Stimulated activated effector memory CD8-positive, alpha-beta T cell treated with anti-CD3 and anti-CD28 coated beads, Interleukin-12 subunit alpha, Interleukin-12 subunit beta, amount 100 ng/mL, for 72 hours (primary cell): ENCODE results near the gene CHCHD6.

Experiments used
- ATAC-seq: fragments of 150-1000 bp; cut with Tn5 transposase; 2 replicates; pipeline ENCODE4 v1.10.0; 2021
- DNase-seq, 2 donors: peaks; one replicate each; pipeline ENCODE4 v3.0.0; 2021 to 2022; ENCODE audit warnings: low spot score in 2 of 2
- H3K27ac Mint-ChIP-seq: one replicate; pipeline ENCODE4 v1.8.0; 2022; ENCODE audit warnings: mild to moderate bottlenecking, mixed read lengths
- H3K36me3 Mint-ChIP-seq: one replicate; pipeline ENCODE4 v1.8.0; 2022; ENCODE audit warnings: mild to moderate bottlenecking, mixed read lengths
- H3K4me1 Mint-ChIP-seq: one replicate; pipeline ENCODE4 v1.8.0; 2022; ENCODE audit warnings: mixed read lengths
- H3K4me3 Mint-ChIP-seq: one replicate; pipeline ENCODE4 v1.8.0; 2022; ENCODE audit warnings: mild to moderate bottlenecking, mixed read lengths
- H3K9me3 Mint-ChIP-seq: one replicate; pipeline ENCODE4 v1.8.0; 2022; ENCODE audit warnings: mixed read lengths

Gene CHCHD6

DNA sequence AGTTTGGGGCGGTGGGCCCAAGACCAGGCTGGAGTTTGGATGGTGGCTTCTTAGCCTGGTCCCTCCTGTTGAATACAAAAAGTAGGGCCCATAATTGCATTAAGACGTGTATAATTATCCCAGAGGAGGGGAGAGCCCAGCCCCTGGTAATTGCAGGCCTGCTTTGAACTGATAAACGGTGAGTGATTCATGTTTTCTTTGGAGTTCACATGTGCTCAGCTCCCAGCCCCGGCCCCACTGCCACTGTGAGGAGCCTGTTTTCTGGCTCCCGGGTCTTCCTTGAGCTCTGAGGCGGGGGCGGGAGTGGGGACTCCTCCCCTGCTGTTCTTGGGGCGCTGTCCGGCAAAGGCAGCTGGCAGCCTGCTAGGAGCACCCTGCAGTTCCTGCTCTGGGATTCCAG, 282.0 kb downstream of the CHCHD6 start:
- ATAC-seq (no peak), DNase-seq (no peak)
- no peak overlapping the region for H3K4me3 Mint-ChIP-seq
- H3K4me1 Mint-ChIP-seq: peaks cover 22% of the 10 kb centered on the region
- H3K36me3 Mint-ChIP-seq: peaks cover 8% of the 10 kb centered on the region
- peak overlapping the region; percentile 68 for H3K27ac Mint-ChIP-seq
- H3K9me3 Mint-ChIP-seq: no peaks in the 10 kb centered on the region

DNA sequence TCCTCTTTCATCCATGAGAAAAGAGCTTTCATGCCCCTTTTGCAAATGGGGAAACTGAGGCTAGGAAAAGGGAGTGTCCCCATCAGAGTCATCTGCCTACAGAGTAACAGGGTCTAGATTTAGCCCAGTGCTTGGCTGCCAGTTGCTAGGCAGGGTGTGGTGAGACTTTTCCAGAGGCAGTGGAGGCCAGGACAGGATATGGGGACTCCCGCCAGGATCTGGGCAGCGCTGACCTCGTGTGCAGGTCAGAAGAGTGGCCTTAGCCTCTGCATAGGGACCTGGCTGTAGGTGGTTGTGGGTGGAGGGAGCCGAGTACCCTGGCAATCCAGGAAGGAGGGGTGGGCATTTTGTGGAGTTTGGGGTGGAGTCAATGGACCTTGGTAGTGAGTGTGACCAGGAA, 283.1 kb downstream of the CHCHD6 start:
- Mint-ChIP-seq H3K36me3 (peaks cover 4% of the 10 kb centered on the region), H3K4me3 (no peak overlapping the region), H3K4me1 (peaks cover 17% of the 10 kb centered on the region), H3K9me3 (no peaks in the 10 kb centered on the region), H3K27ac (peak overlapping the region; percentile 68)
- ATAC-seq: no peak
- DNase-seq: no peak

DNA sequence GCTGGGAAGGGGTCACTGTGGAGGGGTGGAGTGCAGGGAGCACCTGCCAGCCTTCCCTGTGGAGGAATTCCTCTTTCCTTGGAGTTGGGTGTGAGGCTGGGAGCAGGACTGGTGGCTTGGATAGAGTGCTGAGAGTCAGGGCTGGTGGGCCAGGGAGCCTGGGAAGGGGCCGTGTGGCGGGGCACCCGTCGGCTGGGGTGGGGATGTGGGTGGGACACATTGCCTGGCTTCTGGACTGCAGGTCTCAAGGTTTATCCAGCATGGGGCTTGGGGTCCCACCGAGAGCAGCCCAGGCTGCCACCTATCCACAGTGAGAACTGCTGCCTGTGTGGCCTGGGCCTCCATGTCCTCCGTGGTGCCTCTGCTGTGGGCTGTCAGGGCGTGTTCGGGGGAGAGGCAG, 283.6 kb downstream of the CHCHD6 start:
- ATAC-seq: no peak
- Mint-ChIP-seq H3K4me1 (peaks cover 14% of the 10 kb centered on the region), H3K9me3 (no peaks in the 10 kb centered on the region), H3K36me3 (no peaks in the 10 kb centered on the region), H3K4me3 (no peak overlapping the region), H3K27ac (peak overlapping the region; percentile 68)
- DNase-seq: no peak

DNA sequence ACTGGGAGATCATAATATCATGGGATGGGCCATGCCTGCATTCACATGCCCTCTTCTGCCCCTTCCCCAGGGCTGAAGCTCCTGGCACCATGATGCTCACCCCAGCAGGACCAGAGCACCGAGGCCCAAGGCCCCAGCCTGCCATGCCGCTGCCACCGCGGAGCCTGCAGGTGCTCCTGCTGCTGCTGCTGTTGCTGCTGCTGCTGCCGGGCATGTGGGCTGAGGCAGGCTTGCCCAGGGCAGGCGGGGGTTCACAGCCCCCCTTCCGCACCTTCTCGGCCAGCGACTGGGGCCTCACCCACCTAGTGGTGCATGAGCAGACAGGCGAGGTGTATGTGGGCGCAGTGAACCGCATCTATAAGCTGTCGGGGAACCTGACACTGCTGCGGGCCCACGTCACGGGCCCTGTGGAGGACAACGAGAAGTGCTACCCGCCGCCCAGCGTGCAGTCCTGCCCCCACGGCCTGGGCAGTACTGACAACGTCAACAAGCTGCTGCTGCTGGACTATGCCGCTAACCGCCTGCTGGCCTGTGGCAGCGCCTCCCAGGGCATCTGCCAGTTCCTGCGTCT, 284.5 kb downstream of the CHCHD6 start:
- ATAC-seq (no peak), DNase-seq (no peak)
- H3K36me3 Mint-ChIP-seq: no peaks in the 10 kb centered on the region
- no peak overlapping the region for H3K27ac Mint-ChIP-seq
- no peaks in the 10 kb centered on the region for H3K9me3 Mint-ChIP-seq
- H3K4me1 Mint-ChIP-seq: peaks cover 14% of the 10 kb centered on the region
- H3K4me3 Mint-ChIP-seq: no peak overlapping the region

DNA sequence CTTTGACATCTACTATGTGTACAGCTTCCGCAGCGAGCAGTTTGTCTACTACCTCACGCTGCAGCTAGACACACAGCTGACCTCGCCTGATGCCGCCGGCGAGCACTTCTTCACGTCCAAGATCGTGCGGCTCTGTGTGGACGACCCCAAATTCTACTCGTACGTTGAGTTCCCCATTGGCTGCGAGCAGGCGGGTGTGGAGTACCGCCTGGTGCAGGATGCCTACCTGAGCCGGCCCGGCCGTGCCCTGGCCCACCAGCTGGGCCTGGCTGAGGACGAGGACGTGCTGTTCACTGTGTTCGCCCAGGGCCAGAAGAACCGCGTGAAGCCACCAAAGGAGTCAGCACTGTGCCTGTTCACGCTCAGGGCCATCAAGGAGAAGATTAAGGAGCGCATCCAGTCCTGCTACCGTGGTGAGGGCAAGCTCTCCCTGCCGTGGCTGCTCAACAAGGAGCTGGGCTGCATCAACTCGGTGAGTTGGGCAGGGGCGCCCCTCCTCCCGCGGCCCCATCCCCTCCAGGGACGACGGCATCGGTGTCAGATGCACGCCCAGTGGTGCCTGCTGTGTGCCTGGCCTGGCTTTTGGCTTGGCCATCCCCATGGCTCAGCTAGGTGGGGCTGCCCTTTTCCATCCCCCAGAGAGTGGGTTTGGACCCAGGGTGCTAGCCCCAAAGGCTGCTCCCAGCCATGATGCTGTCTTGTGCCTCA, 285.4 kb downstream of the CHCHD6 start:
- no peaks in the 10 kb centered on the region for H3K9me3 Mint-ChIP-seq
- no peak overlapping the region for H3K4me3 Mint-ChIP-seq
- no peaks in the 10 kb centered on the region for H3K36me3 Mint-ChIP-seq
- no peak for DNase-seq
- peaks cover 14% of the 10 kb centered on the region for H3K4me1 Mint-ChIP-seq
- ATAC-seq: no peak
- no peak overlapping the region for H3K27ac Mint-ChIP-seq

DNA sequence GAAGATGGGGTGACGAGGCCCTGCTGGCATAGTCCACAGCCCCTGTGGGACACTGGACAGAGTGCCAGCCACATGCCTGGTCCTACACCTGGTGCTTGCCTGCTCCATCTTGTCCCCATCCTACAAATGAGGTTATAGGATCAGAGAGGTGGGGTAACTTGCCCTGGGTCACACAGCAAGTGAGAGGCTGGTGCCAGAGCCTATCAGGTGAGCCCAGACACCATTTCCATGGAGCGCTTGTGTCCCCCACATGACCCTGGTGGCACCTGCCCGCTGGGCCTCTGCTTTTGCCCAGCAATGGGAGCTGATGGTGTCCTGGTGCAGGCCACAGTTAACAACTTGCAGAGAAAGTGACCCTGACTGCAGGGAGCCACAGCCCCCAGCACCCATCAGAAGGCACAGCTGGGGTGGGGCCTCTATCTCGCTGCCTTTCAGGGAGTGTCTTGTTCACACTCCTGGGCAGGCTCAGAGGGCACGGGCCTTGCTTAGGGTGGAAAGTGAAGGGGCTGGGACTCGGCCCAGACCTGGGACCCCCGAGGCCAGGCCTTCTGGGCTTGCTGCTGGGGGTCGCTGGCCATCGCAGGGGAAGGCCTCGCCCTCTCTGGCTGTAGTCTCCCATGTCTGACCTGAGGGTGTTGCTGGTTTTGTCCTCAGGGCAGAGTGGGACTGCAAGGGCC, 286.1 kb downstream of the CHCHD6 start:
- Mint-ChIP-seq H3K36me3 (no peaks in the 10 kb centered on the region), H3K4me1 (peaks cover 14% of the 10 kb centered on the region), H3K27ac (no peak overlapping the region), H3K9me3 (no peaks in the 10 kb centered on the region), H3K4me3 (no peak overlapping the region)
- DNase-seq (no peak), ATAC-seq (no peak)

DNA sequence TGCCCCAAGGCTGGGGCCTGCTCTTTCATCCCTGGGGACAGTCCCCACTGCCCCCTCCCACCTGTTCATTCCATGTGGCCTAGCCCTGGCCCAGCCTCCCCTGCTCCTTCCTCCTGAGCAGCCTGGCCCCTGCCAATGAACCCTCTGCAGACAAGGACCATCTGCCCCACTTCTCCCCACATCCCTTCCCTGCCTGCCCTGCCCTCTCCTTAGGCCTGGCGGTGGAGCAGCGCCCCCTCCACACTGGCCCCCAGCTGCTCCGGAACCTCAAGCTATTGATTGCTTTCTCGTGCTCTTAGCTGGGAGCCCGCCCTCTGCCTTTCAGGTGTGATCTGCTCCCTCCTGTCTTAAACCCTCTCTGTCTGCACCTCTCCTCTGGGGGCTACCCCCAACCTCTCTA, 286.9 kb downstream of the CHCHD6 start:
- no peak overlapping the region for H3K4me3 Mint-ChIP-seq

DNA sequence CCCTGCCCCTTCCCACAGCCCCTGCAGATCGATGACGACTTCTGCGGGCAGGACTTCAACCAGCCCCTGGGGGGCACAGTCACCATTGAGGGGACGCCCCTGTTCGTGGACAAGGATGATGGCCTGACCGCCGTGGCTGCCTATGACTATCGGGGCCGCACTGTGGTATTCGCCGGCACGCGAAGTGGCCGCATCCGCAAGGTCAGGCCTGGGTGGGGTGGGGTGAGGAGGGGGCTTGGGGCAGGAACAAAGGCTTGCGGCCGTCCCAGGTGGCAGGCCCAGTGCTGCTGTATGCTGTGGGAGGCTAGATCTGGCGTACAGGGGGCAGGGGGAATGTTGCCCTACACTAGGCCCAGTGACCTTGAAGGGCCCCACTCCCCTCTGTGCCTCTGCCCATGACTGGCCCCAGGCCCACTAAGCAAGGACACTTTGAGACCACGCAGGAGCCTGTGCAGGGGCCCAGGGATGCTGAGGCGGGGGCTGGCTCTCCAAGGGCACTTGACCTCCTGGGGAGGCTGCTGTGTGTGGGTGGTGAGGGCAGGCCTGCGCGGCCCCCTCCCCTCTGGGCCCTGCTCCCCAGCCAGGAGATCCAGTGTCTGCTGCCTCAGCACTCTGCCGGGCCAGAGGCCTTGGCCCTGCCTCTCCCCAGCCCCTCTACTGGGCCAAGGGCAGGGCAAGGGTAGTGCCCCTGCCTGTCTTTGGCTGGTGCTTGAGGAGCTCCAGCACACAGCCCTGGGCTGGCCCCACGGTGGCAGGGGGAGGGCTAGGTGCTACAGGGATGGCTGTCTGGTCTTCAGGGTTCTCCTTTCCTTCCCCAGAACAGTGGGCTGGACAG, 287.5 kb downstream of the CHCHD6 start:
- peak overlapping the region; percentile 17 for H3K27ac Mint-ChIP-seq
- ATAC-seq (no peak), DNase-seq (no peak)
- no peaks in the 10 kb centered on the region for H3K9me3 Mint-ChIP-seq
- no peak overlapping the region for H3K4me3 Mint-ChIP-seq
- peaks cover 14% of the 10 kb centered on the region for H3K4me1 Mint-ChIP-seq
- no peaks in the 10 kb centered on the region for H3K36me3 Mint-ChIP-seq

More for the DNA sequence above, 286.9 kb downstream of the CHCHD6 start:
- Mint-ChIP-seq H3K9me3 (no peaks in the 10 kb centered on the region), H3K36me3 (no peaks in the 10 kb centered on the region), H3K4me1 (peaks cover 14% of the 10 kb centered on the region), H3K27ac (peak overlapping the region; percentile 17)
- no peak for DNase-seq
- no peak for ATAC-seq

DNA sequence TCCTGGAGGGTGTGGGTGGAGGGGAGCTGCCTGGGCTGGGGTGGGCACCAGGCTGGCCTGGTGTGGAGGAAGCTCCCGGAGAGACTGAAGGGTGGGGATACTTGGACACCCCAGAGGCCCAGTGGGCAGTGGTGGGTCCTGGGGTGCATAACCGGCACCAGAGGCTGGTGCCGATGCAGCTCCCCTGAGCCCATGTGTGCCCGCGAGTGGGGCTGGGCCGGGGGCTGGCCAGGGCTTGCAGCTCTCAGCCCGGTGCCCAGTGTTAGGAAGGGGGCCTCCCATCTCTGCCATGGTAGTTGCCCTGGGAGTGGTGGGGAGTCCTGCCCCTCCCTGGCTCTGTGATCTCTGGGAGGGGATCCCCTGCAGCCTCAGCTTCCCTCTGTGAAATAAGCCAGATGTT, 288.2 kb downstream of the CHCHD6 start:
- H3K9me3 Mint-ChIP-seq: no peaks in the 10 kb centered on the region
- H3K36me3 Mint-ChIP-seq: no peaks in the 10 kb centered on the region
- H3K4me1 Mint-ChIP-seq: peaks cover 12% of the 10 kb centered on the region
- no peak overlapping the region for H3K4me3 Mint-ChIP-seq
- DNase-seq (no peak), ATAC-seq (no peak)
- no peak overlapping the region for H3K27ac Mint-ChIP-seq

DNA sequence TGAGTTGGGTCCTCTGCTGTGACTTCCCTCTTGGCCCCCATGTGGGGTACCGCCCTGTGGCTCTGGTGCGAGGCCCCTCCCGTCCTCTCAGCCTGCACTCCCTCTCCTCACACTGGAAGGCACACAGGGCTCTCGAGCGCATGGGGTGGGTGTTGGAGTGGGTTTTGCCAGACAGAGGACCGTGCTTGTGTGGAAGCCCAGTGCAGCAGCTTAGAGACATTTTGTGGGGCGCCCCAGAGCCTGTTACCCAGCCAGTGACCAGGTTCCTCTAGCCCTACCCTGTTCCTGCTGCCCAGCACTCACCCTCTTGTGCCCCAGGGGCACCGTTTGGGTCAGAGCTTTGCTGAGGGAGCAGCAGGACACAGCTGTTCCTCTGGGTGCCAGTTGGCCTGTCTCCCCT, 288.7 kb downstream of the CHCHD6 start:
- ATAC-seq (no peak), DNase-seq (no peak)
- Mint-ChIP-seq H3K9me3 (no peaks in the 10 kb centered on the region), H3K4me1 (peaks cover 6% of the 10 kb centered on the region), H3K4me3 (no peak overlapping the region), H3K27ac (no peak overlapping the region), H3K36me3 (no peaks in the 10 kb centered on the region)

DNA sequence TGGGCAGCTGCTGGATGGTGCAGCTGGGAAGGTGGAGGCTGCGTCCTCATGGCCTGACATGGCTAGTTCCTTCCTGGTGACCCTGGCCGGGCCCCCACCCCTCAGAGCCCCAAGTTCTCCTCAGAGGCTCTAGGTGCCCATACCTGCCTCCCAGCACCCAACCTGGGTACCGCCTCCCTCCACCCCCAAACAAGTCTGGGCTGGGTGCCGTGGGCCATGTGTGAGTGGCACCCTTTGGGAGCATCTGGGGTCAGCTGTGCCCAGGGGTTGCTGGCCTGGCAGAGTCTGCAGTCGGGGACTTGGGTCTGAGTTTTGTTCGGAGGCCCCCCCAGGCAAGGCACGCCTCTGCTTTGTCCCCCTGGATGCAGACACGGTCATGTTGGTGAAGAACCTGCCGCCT, 289.4 kb downstream of the CHCHD6 start:
- no peak for ATAC-seq
- no peaks in the 10 kb centered on the region for H3K9me3 Mint-ChIP-seq
- H3K27ac Mint-ChIP-seq: peak overlapping the region; percentile 64
- no peaks in the 10 kb centered on the region for H3K36me3 Mint-ChIP-seq
- H3K4me1 Mint-ChIP-seq: peaks cover 6% of the 10 kb centered on the region
- no peak overlapping the region for H3K4me3 Mint-ChIP-seq
- no peak for DNase-seq

DNA sequence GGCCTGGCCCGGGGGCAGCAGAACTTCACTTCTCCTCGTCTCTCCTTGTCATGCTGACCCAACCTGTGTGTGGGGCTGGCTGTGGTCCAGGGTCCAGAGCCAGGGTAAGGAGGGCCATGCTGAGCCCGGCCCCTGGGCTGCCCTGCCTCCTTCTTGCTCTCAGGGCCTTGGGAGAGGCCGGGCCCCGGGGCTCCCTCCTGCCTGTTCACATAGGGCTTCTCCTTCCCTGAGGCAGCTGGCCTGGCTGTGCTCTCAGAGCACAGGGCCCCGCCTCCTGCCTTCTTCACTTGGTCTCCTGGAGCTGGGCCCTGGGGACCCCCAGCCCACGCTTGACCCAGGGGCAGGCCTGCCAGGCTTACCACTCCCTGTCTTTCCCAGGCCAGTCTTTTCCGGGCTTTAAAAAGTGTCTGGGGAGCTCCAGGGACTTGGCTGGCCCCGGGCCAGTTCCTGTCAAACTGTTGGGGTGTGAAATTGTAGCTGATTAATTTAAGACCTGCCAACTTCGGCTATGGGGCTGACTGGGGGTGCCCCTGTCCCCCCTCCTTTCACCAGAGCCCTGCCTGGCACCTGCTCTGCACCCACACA, 290.7 kb downstream of the CHCHD6 start:
- H3K4me1 Mint-ChIP-seq: peaks cover 6% of the 10 kb centered on the region
- DNase-seq (no peak), ATAC-seq (no peak)
- H3K4me3 Mint-ChIP-seq: no peak overlapping the region
- H3K9me3 Mint-ChIP-seq: no peaks in the 10 kb centered on the region
- H3K27ac Mint-ChIP-seq: peak overlapping the region; percentile 64
- H3K36me3 Mint-ChIP-seq: no peaks in the 10 kb centered on the region

DNA sequence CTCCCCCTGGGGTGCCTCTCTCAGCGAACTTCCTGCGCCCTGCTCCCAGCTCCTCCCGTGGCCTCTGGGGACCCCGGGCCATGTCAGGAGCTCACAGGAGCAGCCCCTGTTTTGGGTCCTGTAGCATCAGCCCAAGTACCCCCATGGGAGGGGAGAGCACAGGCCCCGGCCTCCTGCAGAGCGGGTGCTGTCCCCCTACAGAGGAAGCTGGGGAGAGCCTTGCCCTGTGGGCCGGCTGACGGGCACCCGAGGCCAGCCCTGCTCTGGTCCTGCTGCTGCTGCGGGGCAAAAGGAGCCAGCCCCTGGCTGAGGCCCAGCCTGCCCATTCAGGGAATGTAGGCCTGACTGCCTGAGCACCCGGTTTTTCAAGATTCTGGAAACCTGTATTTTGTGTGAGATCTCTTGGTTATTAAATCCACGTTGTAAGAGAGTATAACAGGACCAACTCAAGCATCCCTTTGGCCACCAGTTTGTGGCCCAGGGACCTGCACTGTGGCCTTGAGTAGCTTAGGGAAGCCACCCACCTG, 291.3 kb downstream of the CHCHD6 start:
- ATAC-seq: no peak
- DNase-seq: no peak
- Mint-ChIP-seq H3K4me1 (peaks cover 6% of the 10 kb centered on the region), H3K9me3 (no peaks in the 10 kb centered on the region), H3K4me3 (no peak overlapping the region), H3K27ac (no peak overlapping the region), H3K36me3 (no peaks in the 10 kb centered on the region)

DNA sequence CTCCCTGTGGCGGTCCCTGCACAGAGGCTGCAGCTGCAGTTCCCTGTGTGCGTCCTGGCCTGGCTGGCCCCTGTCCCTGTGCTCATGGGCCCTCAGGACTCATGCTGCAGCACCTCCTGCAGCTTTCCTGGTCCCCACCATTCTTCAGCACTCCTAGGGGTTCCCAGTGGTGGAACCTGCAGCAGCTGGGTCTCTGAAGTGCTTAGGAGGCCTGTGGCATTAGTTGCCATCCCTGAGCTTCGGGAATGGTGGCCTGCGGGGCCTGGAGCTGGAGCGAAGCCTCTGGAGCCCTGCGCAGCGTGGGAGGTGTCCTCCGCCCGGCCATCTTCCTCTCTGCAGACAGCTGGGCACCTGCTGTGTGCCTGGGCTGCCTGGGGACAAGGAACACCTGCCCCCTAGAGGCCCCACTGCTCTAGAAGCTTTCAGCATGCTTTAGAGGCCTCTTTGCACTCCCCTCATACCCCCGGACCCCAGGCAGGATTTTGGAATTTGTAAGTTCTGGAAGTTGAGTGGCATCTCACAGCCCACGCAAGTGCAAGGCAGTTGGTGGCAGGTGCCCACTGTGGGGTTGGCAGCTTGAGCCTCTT, 292.0 kb downstream of the CHCHD6 start:
- H3K4me3 Mint-ChIP-seq: no peak overlapping the region
- H3K36me3 Mint-ChIP-seq: no peaks in the 10 kb centered on the region
- H3K9me3 Mint-ChIP-seq: no peaks in the 10 kb centered on the region
- DNase-seq (no peak), ATAC-seq (no peak)
- H3K27ac Mint-ChIP-seq: no peak overlapping the region
- H3K4me1 Mint-ChIP-seq: peaks cover 3% of the 10 kb centered on the region

DNA sequence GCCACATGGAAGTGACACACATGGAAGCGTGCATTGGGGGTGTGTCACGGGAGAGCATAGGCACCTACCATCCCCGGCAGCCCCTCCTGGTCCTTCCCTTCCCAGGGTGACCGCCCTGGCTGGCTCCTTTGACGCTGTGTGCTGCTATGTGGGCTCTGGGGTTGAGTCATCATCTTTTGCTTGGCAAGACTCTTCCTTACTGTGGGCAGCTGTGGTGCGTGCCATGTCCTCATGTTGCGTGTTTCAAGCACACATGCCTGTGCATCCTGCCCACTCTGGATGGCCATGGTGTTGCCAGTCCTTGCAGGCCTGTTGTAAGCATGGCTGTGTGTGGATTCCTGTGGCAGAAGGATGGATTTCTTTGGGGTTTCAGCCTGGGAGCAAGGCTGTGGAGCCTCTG, 292.9 kb downstream of the CHCHD6 start:
- no peaks in the 10 kb centered on the region for H3K9me3 Mint-ChIP-seq
- DNase-seq (no peak), ATAC-seq (no peak)
- no peak overlapping the region for H3K4me3 Mint-ChIP-seq
- no peaks in the 10 kb centered on the region for H3K36me3 Mint-ChIP-seq
- no peak overlapping the region for H3K27ac Mint-ChIP-seq
- H3K4me1 Mint-ChIP-seq: no peaks in the 10 kb centered on the region
